Pancreas (tissue), 10 donors: ENCODE data around the gene UGDH. TPM values are rescaled to one million over a fixed set of nuclear protein-coding genes. Genes with fewer than 3 reads are reported as not detected.
"Not testable (repeated sequence)": the region's sequence is repeated elsewhere in the genome, so short reads cannot be mapped to it uniquely, and the experiment has no call there.

Experiments
- ATAC-seq, 4 donors: fragments of 200-7000 bp; cut with Tn5 transposase; one replicate each; pipeline versions ENCODE4 v1.8.0 to v1.9.1; 2020; ENCODE audit warnings: mild to moderate bottlenecking in 4 of 4, moderate library complexity in 4 of 4
- DNase-seq, 6 donors: peaks; one replicate each; pipeline ENCODE4 v3.0.0-alpha.2; 2020
- FAIRE-seq: peaks from 2 replicates; lab custom pipeline; 2012; peaks lifted over from hg19 to GRCh38; lab: Jason Lieb, UNC
- H3K27ac ChIP-seq, 4 donors: fragments of 200-600 bp; sonication (generic); 1 replicate in 3 of 4; 2 replicates in 1 of 4; pipeline versions ENCODE4 v1.5.0 to v1.8.0; 2020
- H3K27me3 ChIP-seq, 4 donors: fragments of 200-600 bp; one replicate each; pipeline ENCODE4 v1.8.0; 2021
- H3K36me3 ChIP-seq, 3 donors: fragments of 200-600 bp; sonication (generic) in 1 of 3; one replicate each; pipeline versions ENCODE4 v1.5.0 to v1.8.0; 2020 to 2021
- H3K4me1 ChIP-seq, 3 donors: fragments of 200-600 bp; one replicate each; pipeline ENCODE4 v1.8.0; 2021
- H3K4me3 ChIP-seq, 4 donors: fragments of 200-600 bp; sonication (generic) in 2 of 4; one replicate each; pipeline versions ENCODE4 v1.5.0 to v1.8.0; 2020 to 2021
- H3K9me3 ChIP-seq, 4 donors: fragments of 200-600 bp; one replicate each; pipeline ENCODE4 v1.8.0; 2021
- WGBS, 2 donors: extraction: QIAGEN DNeasy Blood & Tissue Kit; methylation state at CpG; one replicate each; pipeline ENCODE4 v1.1.7; 2013; 5-methylcytosine and 5-hydroxymethylcytosine counted together
- intact Hi-C, 3 donors: fragments of 100-400 bp; cut with DNase I; formaldehyde crosslinking; loops; one replicate each; pipeline versions ENCODE4 v1.11.1 to v1.14.2; 2022
- polyA plus RNA-seq, 2 donors: library from polyadenylated mRNA; stranded (reverse); fragments of 200-250 nt; gene quantifications; one replicate each; pipeline ENCODE4 v1.2.3, GENCODE V29; 2013
- total RNA-seq, 6 donors: library from RNA; stranded (reverse); fragmentation: NEBNext Ultra II Directional in 4 of 6; extraction: Animal tissue kit (Norgen Biotek cat#: 25700) in 4 of 6; gene quantifications; one replicate each; pipeline versions ENCODE4 v1.2.1 to v1.2.4, GENCODE V29; 2021 to 2023
- TF ChIP-seq, protein P1 (sequence below), 4 donors: fragments of 200-600 bp; sonication (generic) in 3 of 4; IDR thresholded peaks; one replicate each; pipeline versions ENCODE4 v1.5.0 to v1.8.0; 2021; ENCODE audit warnings: antibody characterized with exemption in 4 of 4
- donor health status: healthy with polysubstance abuse.
- donor health status: DM: no; HTN: no; CAD: no; lungs with moderate emphysema.
- donor health status: DM: no; HTN: no; CAD: no.
- donor health status: control.
- donor health status: control.
- donor health status: Bipolar disorder and iron deficiency.
- donor health status: DM: yes; HTN: yes; CAD: no.
- donor health status: DM: no; HTN: no; CAD: no.
- donor health status: DM: no; HTN: no; CAD: no.
- donor health status: DM: yes; HTN: yes; CAD: no.

The UGDH gene
- total and polyA plus RNA-seq, 8 donors = 7.0 to 84.8 (median 39.2) TPM

DNA sequence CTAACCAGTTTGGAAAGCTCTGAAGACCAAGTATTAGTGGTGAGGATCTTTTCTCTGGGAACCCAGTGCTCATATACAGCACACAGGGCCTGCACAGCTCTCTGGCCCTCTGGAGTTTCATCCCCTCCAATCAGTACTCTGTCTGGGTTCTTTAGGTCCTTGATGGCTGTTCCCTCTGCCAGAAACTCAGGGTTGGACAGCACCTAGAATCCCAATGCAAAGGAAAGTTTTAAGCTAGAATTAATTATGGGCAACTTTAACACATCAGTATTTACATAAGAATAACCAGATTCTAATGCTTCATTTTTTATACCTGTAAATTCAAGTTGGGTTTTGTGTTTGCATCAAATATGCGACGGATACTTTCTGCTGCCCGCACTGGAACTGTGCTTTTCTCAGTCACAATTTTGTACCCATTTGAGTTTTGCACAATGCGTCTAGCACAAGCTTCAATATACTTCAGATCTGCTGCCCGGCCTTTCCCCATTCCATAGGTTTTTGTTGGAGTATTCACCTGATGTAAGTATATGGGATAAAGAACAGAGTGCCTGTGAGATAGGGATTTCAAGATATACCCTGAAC is 16.8 kb downstream of the UGDH start:
- H3K27ac ChIP-seq = no peak overlapping the region
- H3K36me3 ChIP-seq = peaks cover 0 to 66% (median 15%) of the 10 kb centered on the region in 3 donors
- H3K9me3 ChIP-seq = no peaks in the 10 kb centered on the region
- TF ChIP-seq, protein P1, sequence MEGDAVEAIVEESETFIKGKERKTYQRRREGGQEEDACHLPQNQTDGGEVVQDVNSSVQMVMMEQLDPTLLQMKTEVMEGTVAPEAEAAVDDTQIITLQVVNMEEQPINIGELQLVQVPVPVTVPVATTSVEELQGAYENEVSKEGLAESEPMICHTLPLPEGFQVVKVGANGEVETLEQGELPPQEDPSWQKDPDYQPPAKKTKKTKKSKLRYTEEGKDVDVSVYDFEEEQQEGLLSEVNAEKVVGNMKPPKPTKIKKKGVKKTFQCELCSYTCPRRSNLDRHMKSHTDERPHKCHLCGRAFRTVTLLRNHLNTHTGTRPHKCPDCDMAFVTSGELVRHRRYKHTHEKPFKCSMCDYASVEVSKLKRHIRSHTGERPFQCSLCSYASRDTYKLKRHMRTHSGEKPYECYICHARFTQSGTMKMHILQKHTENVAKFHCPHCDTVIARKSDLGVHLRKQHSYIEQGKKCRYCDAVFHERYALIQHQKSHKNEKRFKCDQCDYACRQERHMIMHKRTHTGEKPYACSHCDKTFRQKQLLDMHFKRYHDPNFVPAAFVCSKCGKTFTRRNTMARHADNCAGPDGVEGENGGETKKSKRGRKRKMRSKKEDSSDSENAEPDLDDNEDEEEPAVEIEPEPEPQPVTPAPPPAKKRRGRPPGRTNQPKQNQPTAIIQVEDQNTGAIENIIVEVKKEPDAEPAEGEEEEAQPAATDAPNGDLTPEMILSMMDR (IDR thresholded peaks at IDR 0.05) = no peak
- no peak for FAIRE-seq
- H3K27me3 ChIP-seq = no peaks in the 10 kb centered on the region
- intact Hi-C loops = no loop called here
- ATAC-seq = no peak
- DNase-seq = no peak
- no peak overlapping the region for H3K4me3 ChIP-seq
- 96 to 98% methylated on average over 5 of the region's 5 CpGs for WGBS, 2 donors
- H3K4me1 ChIP-seq = peaks cover 0 to 5% (median 3%) of the 10 kb centered on the region in 3 donors

DNA sequence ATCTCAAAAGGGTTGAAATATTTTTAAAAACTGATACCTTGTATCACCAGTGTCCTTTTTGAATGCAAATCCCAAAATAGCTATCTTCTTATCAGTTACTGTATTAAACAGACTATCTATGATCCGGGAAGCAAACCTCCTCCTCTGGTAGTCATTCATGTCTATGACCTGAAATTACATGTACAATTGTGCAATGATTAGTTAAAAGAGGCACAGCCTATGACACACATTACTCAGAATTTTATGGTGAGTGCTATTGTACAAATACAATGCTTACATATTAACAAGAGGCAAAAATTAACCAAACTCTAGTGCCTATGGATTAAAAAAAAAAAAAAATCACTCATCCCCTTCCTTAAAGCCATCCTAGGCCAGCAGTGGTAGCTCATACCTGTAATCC is 21.7 kb downstream of the UGDH start:
- H3K9me3 ChIP-seq = no peaks in the 10 kb centered on the region
- H3K4me3 ChIP-seq = no peak overlapping the region
- intact Hi-C loops = no loop called here
- H3K36me3 ChIP-seq = peaks cover 0 to 94% (median 36%) of the 10 kb centered on the region in 3 donors
- TF ChIP-seq, protein P1 (IDR thresholded peaks at IDR 0.05) = no peak
- WGBS, 2 donors = 46 to 53% methylated on average over 1 of the region's 1 CpG
- H3K27ac ChIP-seq = no peak overlapping the region
- ATAC-seq (no peak), DNase-seq (no peak), FAIRE-seq (peak; percentile 5)
- H3K4me1 ChIP-seq = no peaks in the 10 kb centered on the region
- no peaks in the 10 kb centered on the region for H3K27me3 ChIP-seq

DNA sequence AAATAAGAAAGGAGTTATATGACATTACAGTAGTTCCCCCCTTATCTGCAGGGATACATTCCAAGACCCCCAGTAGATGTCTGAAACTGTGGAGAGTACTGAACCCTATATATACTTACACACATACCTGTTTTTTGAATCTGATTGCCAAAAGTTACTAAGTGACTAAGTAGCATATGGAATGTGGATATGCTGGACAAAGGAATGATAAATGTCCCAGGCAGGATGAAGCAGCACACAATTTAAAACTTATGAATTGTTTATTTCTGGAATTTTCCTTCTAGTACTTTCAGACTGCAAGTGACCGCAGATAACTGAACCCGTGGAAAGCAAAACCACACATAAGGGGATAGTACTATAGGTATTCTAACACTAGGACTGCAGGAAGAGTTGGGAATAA is 22.7 kb downstream of the UGDH start:
- no peak for ATAC-seq
- TF ChIP-seq, protein P1 (IDR thresholded peaks at IDR 0.05) = no peak
- Histone ChIP-seq H3K27ac (no peak overlapping the region), H3K36me3 (peaks cover 0 to 94% (median 38%) of the 10 kb centered on the region in 3 donors), H3K4me3 (no peak overlapping the region), H3K9me3 (no peaks in the 10 kb centered on the region), H3K4me1 (no peaks in the 10 kb centered on the region), H3K27me3 (no peaks in the 10 kb centered on the region)
- FAIRE-seq = no peak
- 84 to 93% methylated on average over 2 of the region's 2 CpGs for WGBS, 2 donors
- intact Hi-C loops = no loop called here
- DNase-seq = no peak

DNA sequence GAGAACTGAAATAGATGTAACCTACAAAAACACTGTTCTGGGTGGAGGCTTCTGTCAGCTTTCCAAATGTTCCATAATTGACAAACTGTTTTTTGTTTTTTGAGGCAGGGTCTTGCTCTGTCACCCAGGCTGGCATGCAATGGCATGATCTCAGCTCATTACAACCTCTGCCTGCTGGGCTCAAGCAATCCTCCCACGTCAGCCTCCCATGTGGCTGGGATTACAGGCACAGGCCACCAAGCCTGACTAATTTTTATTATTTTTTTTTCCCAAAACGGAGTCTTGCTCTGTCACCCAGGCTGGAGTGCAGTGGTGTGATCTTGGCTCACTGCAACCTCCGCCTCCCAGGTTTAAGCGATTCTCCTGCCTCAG is 24.6 kb downstream of the UGDH start:
- H3K9me3 ChIP-seq, H3K27me3 ChIP-seq, H3K27ac ChIP-seq, intact Hi-C loops, DNase-seq, FAIRE-seq, H3K4me3 ChIP-seq, ATAC-seq, H3K4me1 ChIP-seq: not testable (repeated sequence)
- peaks cover 0 to 90% (median 31%) of the 10 kb centered on the region in 3 donors for H3K36me3 ChIP-seq
- 88 to 100% methylated on average over 4 of the region's 4 CpGs for WGBS, 2 donors

DNA sequence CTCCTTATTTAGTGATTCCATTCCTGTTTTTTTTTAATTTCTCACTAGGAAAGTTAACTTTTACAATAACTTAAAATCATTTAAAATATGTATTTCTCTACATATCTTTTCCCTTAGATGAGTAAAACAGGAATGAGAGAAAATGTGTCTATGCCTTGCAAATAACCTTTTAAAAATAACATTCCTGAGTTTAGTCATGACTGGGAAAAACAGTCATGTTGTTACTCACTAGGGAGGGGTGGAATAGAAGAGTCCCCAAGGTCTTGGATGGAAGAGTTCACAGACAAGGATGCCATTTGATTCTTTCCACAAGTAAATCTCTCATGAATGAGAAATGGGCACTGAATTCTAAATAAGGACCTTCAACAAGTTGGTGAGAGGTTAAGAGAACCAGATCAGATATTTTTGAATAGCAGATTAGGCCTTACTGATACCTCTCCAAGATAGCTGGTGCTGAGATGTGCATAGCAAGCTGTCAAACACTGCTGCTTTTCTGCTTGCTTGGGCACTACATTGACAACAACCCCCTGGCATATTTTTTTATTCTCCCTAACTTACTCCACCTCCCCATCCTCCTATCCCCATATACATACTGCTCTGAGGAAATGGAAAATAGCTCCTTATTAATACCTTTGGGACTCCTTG is 25.1 kb downstream of the UGDH start:
- TF ChIP-seq, protein P1 (IDR thresholded peaks at IDR 0.05) = no peak
- Histone ChIP-seq H3K27me3 (no peaks in the 10 kb centered on the region), H3K4me1 (no peaks in the 10 kb centered on the region), H3K27ac (no peak overlapping the region), H3K36me3 (peaks cover 0 to 85% (median 31%) of the 10 kb centered on the region in 3 donors), H3K9me3 (no peaks in the 10 kb centered on the region), H3K4me3 (no peak overlapping the region)
- no peak for FAIRE-seq
- DNase-seq = no peak
- ATAC-seq = no peak
- intact Hi-C loops = no loop called here
